Osteoblast (primary cell): ENCODE data around the gene UCN2. TPM values are rescaled to one million over a fixed set of nuclear protein-coding genes. Genes with fewer than 3 reads are reported as not detected.
"Not testable (repeated sequence)": the region's sequence is repeated elsewhere in the genome, so short reads cannot be mapped to it uniquely, and the experiment has no call there.

Experiments
- DNase-seq: peaks from one replicate; pipeline ENCODE4 v3.0.0; 2011; ENCODE audit warnings: low spot score, mixed read lengths; ENCODE audit not compliant: insufficient read length; ENCODE audit errors: missing footprints
- H2AFZ ChIP-seq: 2 replicates; pipeline ENCODE4 v1.6.0; 2011; ENCODE audit warnings: mild to moderate bottlenecking, low read length
- H3K27ac ChIP-seq: 2 replicates; pipeline ENCODE4 v1.5.1; 2011; ENCODE audit warnings: mild to moderate bottlenecking, low read depth, low read length, moderate library complexity
- H3K27me3 ChIP-seq: 2 replicates; pipeline ENCODE4 v1.6.0; 2012; ENCODE audit warnings: mild to moderate bottlenecking, control low read depth, inconsistent platforms, low read length, moderate library complexity; ENCODE audit not compliant: insufficient read depth
- H3K36me3 ChIP-seq: 2 replicates; pipeline ENCODE4 v1.5.1; 2011; ENCODE audit warnings: mild to moderate bottlenecking, low read length, control low read depth, moderate library complexity; ENCODE audit not compliant: insufficient read depth
- H3K4me1 ChIP-seq: 2 replicates; pipeline ENCODE4 v1.5.1; 2011; ENCODE audit warnings: mild to moderate bottlenecking, low read length, control low read depth, moderate library complexity; ENCODE audit not compliant: insufficient read depth
- H3K4me2 ChIP-seq: 2 replicates; pipeline ENCODE4 v1.6.0; 2011; ENCODE audit warnings: mild to moderate bottlenecking, low read length; ENCODE audit not compliant: insufficient read depth
- H3K4me3 ChIP-seq: fragments of 200-600 bp; sonication (generic); 3 replicates; pipeline ENCODE4 v1.5.1; 2012; ENCODE audit warnings: mild to moderate bottlenecking, low read length, inconsistent platforms; ENCODE audit not compliant: insufficient read depth
- H3K79me2 ChIP-seq: 2 replicates; pipeline ENCODE4 v1.6.0; 2012; ENCODE audit warnings: mild to moderate bottlenecking, low read length, control low read depth, inconsistent platforms; ENCODE audit not compliant: insufficient read depth
- H3K9me3 ChIP-seq: 2 replicates; pipeline ENCODE4 v1.5.1; 2011; ENCODE audit warnings: low read depth, low read length, control low read depth
- H4K20me1 ChIP-seq: 2 replicates; pipeline ENCODE4 v1.6.0; 2012; ENCODE audit warnings: mild to moderate bottlenecking, low read length, control low read depth; ENCODE audit not compliant: insufficient read depth
- total RNA-seq: library from RNA; depleted of rRNA; stranded (reverse); fragments of >200 nt; gene quantifications from 2 replicates; pipeline ENCODE4 v1.2.3, GENCODE V29; 2012
- TF ChIP-seq, protein P1 (sequence below): IDR thresholded peaks from 2 replicates; pipeline ENCODE4 v1.5.1; 2011; ENCODE audit warnings: mild to moderate bottlenecking, low read depth, low read length, moderate library complexity; ENCODE audit errors: extremely low read depth

UCN2 gene
- total RNA-seq, 1 donor: 0.72 TPM

GRCh38 chr3:48535578-48535977 lies 28.0 kb downstream of the UCN2 start:
- no peak overlapping the region for H3K27ac ChIP-seq
- no peaks in the 10 kb centered on the region for H3K9me3 ChIP-seq
- H4K20me1 ChIP-seq: no peaks in the 10 kb centered on the region
- no peaks in the 10 kb centered on the region for H3K79me2 ChIP-seq
- DNase-seq: no peak
- H3K4me3 ChIP-seq: no peak overlapping the region
- no peaks in the 10 kb centered on the region for H3K4me1 ChIP-seq
- TF ChIP-seq, protein P1, sequence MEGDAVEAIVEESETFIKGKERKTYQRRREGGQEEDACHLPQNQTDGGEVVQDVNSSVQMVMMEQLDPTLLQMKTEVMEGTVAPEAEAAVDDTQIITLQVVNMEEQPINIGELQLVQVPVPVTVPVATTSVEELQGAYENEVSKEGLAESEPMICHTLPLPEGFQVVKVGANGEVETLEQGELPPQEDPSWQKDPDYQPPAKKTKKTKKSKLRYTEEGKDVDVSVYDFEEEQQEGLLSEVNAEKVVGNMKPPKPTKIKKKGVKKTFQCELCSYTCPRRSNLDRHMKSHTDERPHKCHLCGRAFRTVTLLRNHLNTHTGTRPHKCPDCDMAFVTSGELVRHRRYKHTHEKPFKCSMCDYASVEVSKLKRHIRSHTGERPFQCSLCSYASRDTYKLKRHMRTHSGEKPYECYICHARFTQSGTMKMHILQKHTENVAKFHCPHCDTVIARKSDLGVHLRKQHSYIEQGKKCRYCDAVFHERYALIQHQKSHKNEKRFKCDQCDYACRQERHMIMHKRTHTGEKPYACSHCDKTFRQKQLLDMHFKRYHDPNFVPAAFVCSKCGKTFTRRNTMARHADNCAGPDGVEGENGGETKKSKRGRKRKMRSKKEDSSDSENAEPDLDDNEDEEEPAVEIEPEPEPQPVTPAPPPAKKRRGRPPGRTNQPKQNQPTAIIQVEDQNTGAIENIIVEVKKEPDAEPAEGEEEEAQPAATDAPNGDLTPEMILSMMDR: no peak
- no peak overlapping the region for H2AFZ ChIP-seq
- peaks cover 21% of the 10 kb centered on the region for H3K36me3 ChIP-seq
- H3K4me2 ChIP-seq: no peak overlapping the region
- H3K27me3 ChIP-seq: no peaks in the 10 kb centered on the region

GRCh38 chr3:48532977-48533337 lies 30.6 kb downstream of the UCN2 start:
- no peak for DNase-seq

GRCh38 chr3:48532271-48532976 lies 31.2 kb downstream of the UCN2 start:
- Histone ChIP-seq H3K27ac (no peak overlapping the region), H3K27me3 (no peaks in the 10 kb centered on the region), H3K4me1 (no peaks in the 10 kb centered on the region), H3K36me3 (peaks cover 32% of the 10 kb centered on the region), H2AFZ (no peak overlapping the region), H3K79me2 (no peaks in the 10 kb centered on the region), H3K9me3 (no peaks in the 10 kb centered on the region), H4K20me1 (no peaks in the 10 kb centered on the region), H3K4me2 (no peak overlapping the region), H3K4me3 (no peak overlapping the region)
- TF ChIP-seq, protein P1: no peak
- DNase-seq: no peak

More at GRCh38 chr3:48532977-48533337, 30.6 kb downstream of the UCN2 start:
- Histone ChIP-seq H3K36me3 (peaks cover 30% of the 10 kb centered on the region), H3K27me3 (no peaks in the 10 kb centered on the region), H3K4me1 (no peaks in the 10 kb centered on the region), H3K27ac (no peak overlapping the region), H3K9me3 (no peaks in the 10 kb centered on the region), H4K20me1 (no peaks in the 10 kb centered on the region), H3K4me3 (no peak overlapping the region), H3K79me2 (no peaks in the 10 kb centered on the region), H3K4me2 (no peak overlapping the region), H2AFZ (no peak overlapping the region)
- TF ChIP-seq, protein P1: no peak

DNA sequence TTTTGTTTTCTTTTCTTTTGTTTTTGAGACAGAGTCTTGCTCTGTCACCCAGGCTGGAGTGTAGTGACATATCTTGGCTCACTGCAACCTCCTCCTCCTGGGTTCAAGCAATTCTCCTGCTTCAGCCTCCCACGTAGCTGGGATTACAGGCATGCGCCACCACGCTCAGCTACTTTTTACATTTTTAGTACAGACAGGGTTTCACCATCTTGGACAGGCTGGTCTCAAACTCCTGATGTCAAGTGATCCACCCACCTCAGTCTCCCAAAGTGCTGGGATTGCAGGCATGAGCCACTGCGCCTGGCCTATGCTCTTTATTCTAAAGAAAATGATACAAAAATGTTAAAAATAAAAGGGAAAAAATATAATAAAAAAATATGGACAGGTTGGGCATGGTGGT lies 32.9 kb downstream of the UCN2 start:
- H3K36me3 ChIP-seq: peaks cover 25% of the 10 kb centered on the region
- not testable (repeated sequence) for H3K9me3 ChIP-seq, H2AFZ ChIP-seq, H3K4me1 ChIP-seq, H3K27ac ChIP-seq, H4K20me1 ChIP-seq, DNase-seq, H3K27me3 ChIP-seq, H3K4me2 ChIP-seq, H3K4me3 ChIP-seq, H3K79me2 ChIP-seq
